ENCODE results near the gene RPS14. TPM values are rescaled to one million over a fixed set of nuclear protein-coding genes. Genes with fewer than 3 reads are reported as not detected.
A peak's percentile ranks its signal among the peaks of the same experiment; 100 is the strongest.

The RPS14 gene
- total and polyA plus RNA-seq, 12 donors: 984 to 4,233 (median 1,252) TPM

DNA sequence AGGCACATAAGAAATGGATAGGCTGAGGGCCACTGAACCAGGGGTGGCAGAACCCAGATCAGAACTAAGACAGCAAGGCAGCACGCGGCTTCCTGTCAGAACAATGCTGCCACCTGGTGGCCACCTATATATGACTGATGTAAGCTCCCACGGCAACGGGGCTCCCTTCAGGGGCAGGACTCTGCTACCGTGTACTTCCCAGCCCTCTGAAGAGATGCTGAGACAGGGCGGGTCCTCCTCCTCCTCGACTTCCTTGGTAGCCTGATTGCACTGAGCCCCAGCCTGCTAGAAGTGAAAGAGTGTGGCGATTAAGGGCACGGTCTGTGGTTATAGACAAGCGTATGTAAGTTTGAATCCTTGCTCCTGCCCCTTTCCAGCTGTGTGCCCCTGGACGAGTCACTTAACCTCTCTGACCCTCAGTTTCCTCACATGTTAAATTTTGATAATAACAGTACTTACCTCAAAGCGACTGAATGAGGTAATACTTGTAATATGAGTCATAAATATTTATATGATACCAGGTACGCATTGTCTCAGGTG is 13.3 kb downstream of the RPS14 start:
- TF ChIP-seq, protein P1, sequence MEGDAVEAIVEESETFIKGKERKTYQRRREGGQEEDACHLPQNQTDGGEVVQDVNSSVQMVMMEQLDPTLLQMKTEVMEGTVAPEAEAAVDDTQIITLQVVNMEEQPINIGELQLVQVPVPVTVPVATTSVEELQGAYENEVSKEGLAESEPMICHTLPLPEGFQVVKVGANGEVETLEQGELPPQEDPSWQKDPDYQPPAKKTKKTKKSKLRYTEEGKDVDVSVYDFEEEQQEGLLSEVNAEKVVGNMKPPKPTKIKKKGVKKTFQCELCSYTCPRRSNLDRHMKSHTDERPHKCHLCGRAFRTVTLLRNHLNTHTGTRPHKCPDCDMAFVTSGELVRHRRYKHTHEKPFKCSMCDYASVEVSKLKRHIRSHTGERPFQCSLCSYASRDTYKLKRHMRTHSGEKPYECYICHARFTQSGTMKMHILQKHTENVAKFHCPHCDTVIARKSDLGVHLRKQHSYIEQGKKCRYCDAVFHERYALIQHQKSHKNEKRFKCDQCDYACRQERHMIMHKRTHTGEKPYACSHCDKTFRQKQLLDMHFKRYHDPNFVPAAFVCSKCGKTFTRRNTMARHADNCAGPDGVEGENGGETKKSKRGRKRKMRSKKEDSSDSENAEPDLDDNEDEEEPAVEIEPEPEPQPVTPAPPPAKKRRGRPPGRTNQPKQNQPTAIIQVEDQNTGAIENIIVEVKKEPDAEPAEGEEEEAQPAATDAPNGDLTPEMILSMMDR (IDR thresholded peaks at IDR 0.05): peak; percentile 81 to 93 (median 90)
- ATAC-seq: peak; percentile 79 to 90 (median 90)
- 19 to 20% methylated on average over 13 of the region's 13 CpGs for WGBS, 2 donors
- Histone ChIP-seq H3K4me3 (no peak overlapping the region), H3K27ac (no peak overlapping the region), H3K27me3 (no peaks in the 10 kb centered on the region), H3K4me1 (peaks cover 0 to 20% (median 9%) of the 10 kb centered on the region in 9 donors), H3K36me3 (peaks cover 0 to 5% (median 0%) of the 10 kb centered on the region in 9 donors), H3K9me3 (no peaks in the 10 kb centered on the region)
- DNase-seq: peak; percentile 77 to 90
- intact Hi-C loops (cut with DNase I): loop anchor here in 9 of 10 donors (1.0 to 10.0 kb wide), 7 partner anchors 34 to 301 kb away; partner anchors contain the start of genes CDX1 (in 1 of the 9) and TCOF1 (in 1 of the 9)

DNA sequence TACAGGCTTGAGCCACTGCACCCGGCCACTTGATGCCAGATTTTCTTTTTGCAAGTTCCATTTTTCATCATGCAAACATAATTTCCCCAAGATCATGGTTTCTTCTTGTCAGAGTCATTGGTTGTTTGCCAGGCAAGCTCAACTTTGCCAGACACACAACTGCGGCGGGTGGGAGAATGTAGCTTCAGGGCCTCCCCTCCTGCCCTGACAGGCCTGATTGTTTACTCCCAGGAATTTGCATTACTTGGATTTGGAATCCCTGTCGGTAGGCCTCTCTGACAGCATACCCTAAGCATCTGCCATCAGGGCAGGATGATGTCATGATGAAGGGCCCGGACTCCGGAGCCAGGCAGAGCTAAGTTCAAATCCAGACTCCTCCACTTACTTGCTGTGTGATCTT is 15.1 kb downstream of the RPS14 start:
- Histone ChIP-seq H3K27ac (no peak overlapping the region), H3K4me1 (peaks cover 0 to 19% (median 8%) of the 10 kb centered on the region in 9 donors), H3K27me3 (no peaks in the 10 kb centered on the region), H3K4me3 (no peak overlapping the region), H3K36me3 (no peaks in the 10 kb centered on the region), H3K9me3 (no peaks in the 10 kb centered on the region)
- no peak for ATAC-seq
- TF ChIP-seq, protein P1 (IDR thresholded peaks at IDR 0.05): no peak
- no peak for DNase-seq
- intact Hi-C loops (cut with DNase I): loop anchor here in 7 of 10 donors (5.0 to 10.0 kb wide), 5 partner anchors 37 to 300 kb away; partner anchors contain the start of genes CDX1 (in 1 of the 7) and TCOF1 (in 1 of the 7)
- 67 to 68% methylated on average over 6 of the region's 6 CpGs for WGBS, 2 donors

- ATAC-seq: no peak
- DNase-seq: no peak
- Histone ChIP-seq H3K36me3 (no peaks in the 10 kb centered on the region), H3K27me3 (no peaks in the 10 kb centered on the region), H3K9me3 (no peaks in the 10 kb centered on the region), H3K27ac (peak overlapping the region in 7 of 10 donors; percentile 16 to 69 (median 42)), H3K4me1 (peaks cover 4 to 34% (median 16%) of the 10 kb centered on the region in 9 donors), H3K4me3 (no peak overlapping the region)
- TF ChIP-seq, protein P1 (IDR thresholded peaks at IDR 0.05): no peak
- WGBS, 2 donors: 42 to 50% methylated on average over 4 of the region's 4 CpGs
- intact Hi-C loops (cut with DNase I): loop anchor here in 7 of 10 donors (5.0 to 10.0 kb wide), 5 partner anchors 34 to 297 kb away; partner anchors contain the start of genes CDX1 (in 1 of the 7) and TCOF1 (in 1 of the 7)
These were observed 18.0 kb downstream of the RPS14 start for GRCh38 chr5:150431574-150431973.

DNA sequence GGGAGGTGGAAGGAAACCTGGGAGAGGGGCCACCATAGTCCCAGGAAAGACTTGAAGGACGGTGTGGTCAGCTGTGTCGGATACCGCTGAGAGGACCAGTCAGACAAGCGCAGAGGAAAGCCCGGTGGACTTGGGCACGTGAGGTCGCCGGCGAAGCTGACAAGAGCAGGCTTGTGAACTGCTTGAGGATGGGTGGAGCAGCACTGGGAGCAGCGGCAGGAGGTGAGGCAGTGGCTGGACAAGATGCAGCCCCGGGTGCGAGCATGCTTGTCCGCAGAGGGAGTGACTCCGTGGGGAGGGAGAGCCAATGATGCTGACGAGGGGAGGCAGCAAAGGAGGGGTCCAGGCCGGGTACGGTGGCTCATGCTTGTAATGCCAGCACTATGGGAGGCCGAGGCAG is 18.5 kb downstream of the RPS14 start:
- ATAC-seq: no peak
- no peak overlapping the region for H3K4me3 ChIP-seq
- no peak for DNase-seq
- no peaks in the 10 kb centered on the region for H3K36me3 ChIP-seq
- H3K27ac ChIP-seq: peak overlapping the region in 6 of 10 donors; percentile 16 to 69 (median 37)
- TF ChIP-seq, protein P1 (IDR thresholded peaks at IDR 0.05): no peak
- H3K4me1 ChIP-seq: peaks cover 4 to 30% (median 11%) of the 10 kb centered on the region in 9 donors
- H3K27me3 ChIP-seq: no peaks in the 10 kb centered on the region
- no peaks in the 10 kb centered on the region for H3K9me3 ChIP-seq
- intact Hi-C loops (cut with DNase I): loop anchor here in 7 of 10 donors (5.0 to 10.0 kb wide), 5 partner anchors 34 to 296 kb away; partner anchors contain the start of genes CDX1 (in 1 of the 7) and TCOF1 (in 1 of the 7)
- WGBS, 2 donors: 91 to 93% methylated on average over 18 of the region's 18 CpGs
